HG03520 (cell line): ENCODE measurements around the gene SH2D3C.

Experiments used
- ATAC-seq: cut with Tn5 transposase; IDR thresholded peaks from one replicate; pipeline ENCODE4 v1.9.1; 2021; ENCODE audit warnings: mild to moderate bottlenecking, moderate library complexity; ENCODE audit not compliant: unreplicated experiment

The SH2D3C gene, protein sequence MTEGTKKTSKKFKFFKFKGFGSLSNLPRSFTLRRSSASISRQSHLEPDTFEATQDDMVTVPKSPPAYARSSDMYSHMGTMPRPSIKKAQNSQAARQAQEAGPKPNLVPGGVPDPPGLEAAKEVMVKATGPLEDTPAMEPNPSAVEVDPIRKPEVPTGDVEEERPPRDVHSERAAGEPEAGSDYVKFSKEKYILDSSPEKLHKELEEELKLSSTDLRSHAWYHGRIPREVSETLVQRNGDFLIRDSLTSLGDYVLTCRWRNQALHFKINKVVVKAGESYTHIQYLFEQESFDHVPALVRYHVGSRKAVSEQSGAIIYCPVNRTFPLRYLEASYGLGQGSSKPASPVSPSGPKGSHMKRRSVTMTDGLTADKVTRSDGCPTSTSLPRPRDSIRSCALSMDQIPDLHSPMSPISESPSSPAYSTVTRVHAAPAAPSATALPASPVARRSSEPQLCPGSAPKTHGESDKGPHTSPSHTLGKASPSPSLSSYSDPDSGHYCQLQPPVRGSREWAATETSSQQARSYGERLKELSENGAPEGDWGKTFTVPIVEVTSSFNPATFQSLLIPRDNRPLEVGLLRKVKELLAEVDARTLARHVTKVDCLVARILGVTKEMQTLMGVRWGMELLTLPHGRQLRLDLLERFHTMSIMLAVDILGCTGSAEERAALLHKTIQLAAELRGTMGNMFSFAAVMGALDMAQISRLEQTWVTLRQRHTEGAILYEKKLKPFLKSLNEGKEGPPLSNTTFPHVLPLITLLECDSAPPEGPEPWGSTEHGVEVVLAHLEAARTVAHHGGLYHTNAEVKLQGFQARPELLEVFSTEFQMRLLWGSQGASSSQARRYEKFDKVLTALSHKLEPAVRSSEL

DNA sequence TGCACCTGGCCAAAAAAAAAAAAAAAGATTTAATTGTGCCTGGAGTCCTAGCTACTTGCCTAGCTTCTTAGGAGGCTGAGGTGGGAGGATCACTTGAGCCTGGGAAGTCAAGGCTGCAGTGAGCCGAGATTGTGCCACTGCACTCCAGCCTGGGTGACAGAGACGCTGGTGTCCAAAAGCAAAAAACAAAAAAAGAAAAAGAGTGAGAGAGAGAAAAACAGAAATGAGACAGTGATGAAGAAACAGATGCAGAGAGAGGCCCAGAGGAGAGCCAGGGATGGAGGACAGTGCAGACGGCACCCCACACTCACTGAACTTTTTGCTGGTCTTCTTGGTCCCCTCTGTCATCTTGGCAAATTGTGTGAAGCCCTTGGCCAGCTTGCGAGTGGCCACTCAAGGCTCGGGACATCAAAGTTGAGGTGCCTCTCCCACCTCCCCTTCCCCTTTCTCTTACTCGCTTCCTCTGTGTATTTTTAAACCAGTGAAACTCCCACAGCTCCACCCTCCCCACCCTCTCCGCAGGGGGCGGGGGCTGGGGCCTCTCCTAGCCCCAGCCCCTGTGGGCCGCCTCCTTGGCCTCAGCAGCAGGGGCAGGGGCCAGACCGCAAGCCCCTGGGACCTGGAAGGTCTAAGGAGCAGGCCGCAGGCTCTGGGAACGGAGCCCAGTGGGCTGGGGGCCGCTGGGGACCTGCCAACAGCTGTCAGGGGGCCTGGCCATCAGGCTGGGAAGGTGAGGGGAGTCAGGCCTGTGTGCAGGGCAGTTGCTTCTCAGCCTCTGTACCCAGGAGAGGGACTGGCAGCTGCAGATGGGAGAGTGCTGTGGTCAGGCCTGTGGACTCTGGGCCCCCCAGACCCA, at the start of gene SH2D3C:
TSS of gene SH2D3C (minus strand) at position 387 of the 856 bp plus-strand sequence. CDS start at position 348, 39 bp downstream.
- ATAC-seq = no peak

DNA sequence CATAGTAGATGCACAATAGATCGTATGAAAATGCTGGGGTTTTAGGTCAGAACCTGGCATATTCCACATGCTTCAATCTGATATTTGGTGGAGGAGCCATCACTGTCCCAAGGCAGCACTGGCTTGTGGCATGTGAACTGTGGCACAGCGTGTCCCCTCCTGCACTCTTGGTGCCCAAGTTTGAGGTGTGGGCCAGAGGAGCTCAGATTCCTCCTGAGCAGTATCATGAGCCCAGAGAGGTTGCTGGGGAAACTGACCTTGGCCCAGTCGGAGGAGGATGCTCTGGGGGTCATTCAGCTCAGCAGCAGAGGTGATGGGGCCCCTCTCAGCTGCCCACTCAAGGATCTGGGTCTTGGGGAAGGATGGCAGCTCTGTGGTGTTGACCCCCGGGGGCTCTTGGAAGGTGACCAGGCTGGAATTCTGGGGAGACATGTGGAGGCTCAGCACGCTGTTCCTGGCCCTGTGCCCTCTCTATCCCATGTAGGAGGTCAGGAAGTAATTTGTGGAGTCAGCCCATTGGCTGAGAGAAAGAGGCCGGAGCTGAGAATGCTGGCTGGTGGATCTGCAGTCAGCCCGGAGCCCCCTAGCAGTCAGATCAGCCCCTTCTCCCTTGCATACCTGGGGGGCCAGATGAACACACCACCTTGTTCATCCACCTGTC, 47.9 kb upstream of the SH2D3C start:
- ATAC-seq = no peak

DNA sequence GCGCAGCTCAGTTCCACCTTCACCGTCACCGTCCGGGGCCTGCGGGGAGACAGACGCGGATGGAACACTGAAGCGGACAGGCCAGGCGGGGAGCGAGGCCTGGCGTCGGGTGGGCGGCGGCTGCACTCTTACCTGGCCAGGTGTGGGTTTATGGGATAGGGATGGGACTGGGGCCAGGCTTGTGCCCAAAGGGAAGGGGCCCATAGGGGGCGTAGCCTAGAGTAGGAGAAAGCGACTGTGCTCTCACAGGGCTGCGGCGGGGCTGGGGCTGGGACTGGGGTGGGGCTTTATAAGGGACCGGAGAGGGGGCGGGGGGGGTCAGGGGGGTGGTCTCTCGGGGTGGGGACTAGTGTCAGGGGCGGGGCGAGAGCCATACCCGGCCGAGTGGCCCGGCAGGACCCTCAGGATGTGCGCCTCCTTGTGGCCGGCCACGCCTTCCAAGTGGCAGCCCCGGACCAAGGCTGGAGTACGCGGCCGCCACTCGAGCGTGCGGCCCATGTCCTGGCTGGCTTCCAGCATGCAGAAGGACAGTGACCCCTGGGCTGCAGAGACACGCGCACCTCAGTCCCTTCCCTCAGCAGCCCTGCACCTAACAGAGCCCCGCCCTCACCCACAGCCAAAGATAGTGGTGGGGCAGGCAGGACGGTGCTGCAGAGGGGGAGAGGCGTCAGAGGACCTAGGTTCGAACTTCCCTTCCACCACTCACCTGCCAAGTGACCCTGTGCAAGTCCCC, 47.0 kb upstream of the SH2D3C start:
- no peak for ATAC-seq

DNA sequence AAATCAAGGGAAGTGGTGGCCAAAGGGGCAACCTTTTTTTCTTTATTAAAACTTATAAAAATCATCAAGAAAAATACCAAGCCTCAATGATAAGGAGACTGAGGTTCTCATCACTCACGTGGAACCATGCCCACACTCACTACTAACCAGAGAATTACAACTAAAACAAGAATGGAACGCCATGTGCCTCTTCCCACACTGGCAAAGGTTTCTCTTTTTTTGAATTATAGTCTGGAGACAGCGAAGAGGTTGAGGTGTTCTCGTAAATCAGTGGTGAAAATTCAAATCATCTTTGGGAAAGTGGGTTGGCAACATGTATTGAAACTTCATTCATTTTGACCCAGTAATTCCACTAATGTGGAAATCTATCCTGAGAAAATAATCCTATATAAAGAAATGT, 43.6 kb upstream of the SH2D3C start:
- no peak for ATAC-seq

DNA sequence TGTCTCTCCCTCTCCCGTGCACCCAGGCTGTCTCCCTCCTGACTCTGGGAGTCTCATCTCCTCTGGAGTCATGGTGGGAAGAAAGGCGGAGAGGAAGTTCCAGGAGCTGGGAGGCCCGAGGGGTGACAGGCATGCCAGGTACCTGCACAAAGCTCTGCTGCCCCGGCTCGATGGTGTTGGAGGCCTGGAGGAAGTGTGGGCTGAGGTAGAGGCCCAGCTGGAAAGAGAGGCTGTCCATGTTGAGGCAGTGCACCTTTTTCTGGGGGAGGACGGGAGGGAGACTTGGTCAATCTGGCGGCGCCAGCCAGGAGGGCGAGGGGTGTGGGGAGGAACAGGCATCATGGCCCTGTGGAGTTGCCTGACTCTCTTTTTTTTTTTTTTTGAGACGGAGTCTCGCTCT, 40.1 kb upstream of the SH2D3C start:
- ATAC-seq = no peak

DNA sequence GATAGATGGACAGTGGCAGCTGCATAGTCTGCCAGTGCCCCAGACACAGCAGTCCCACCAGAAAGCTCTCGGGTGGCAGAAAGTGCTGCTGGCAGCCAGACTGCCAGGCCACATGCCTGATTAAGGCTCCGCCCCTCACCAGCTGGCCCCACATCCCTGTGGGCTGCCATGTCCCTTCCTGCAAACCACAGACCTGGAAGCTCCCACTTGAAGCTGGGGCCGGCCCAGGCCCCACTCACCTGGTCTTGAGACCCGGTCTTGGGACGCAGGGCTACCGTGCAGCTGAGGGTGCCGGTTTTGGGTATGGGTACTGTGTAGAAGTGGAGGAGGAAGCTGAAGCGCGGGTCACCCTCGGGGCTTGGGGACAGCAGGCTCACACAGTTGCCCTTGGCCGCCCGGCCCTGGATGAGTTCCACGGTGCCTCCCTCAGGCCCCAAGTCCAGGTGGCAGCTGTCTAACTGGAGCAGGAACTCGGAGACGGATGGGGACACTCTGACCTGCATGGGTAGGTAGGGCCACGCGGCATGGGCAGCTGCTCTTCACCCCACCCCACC, 39.5 kb upstream of the SH2D3C start:
- no peak for ATAC-seq

DNA sequence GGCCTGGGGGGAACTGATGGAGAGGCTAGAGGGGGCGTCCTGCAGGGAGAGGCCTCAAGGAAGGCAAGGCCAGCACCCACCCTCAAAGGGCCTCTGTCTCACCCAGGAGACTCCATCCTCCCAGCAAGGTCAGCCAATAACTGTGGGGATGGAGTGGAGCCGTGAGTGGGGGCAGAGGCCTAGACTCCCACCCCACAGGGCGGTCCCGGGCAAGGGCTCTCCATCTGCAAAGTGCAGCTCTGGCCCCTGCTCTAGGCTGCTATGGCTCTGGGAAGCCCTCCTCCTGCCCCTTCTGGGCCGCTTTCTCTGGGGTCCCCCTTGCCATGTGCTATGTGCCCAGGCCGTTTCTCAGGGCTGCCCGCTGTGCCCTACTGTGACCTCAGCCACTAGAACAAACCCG, 38.3 kb upstream of the SH2D3C start:
- ATAC-seq = no peak

DNA sequence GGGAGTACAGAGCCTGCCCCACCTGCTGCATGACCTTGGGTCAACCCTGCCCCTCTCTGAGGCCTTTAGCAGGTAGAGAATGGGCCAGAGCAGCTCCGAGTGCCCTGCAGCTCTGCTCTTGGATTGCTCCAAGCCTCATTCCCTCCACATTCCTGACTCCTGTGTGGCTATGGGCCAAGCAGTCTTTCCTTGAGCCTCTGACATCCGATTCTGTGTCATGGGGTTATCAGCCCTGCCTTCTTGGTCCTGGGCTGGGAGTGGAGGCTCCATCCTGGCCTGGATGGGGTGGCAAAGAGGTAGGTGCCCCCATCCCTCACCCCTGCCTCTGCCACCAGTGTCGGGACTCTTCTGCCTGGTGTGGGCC, 37.9 kb upstream of the SH2D3C start:
- no peak for ATAC-seq

DNA sequence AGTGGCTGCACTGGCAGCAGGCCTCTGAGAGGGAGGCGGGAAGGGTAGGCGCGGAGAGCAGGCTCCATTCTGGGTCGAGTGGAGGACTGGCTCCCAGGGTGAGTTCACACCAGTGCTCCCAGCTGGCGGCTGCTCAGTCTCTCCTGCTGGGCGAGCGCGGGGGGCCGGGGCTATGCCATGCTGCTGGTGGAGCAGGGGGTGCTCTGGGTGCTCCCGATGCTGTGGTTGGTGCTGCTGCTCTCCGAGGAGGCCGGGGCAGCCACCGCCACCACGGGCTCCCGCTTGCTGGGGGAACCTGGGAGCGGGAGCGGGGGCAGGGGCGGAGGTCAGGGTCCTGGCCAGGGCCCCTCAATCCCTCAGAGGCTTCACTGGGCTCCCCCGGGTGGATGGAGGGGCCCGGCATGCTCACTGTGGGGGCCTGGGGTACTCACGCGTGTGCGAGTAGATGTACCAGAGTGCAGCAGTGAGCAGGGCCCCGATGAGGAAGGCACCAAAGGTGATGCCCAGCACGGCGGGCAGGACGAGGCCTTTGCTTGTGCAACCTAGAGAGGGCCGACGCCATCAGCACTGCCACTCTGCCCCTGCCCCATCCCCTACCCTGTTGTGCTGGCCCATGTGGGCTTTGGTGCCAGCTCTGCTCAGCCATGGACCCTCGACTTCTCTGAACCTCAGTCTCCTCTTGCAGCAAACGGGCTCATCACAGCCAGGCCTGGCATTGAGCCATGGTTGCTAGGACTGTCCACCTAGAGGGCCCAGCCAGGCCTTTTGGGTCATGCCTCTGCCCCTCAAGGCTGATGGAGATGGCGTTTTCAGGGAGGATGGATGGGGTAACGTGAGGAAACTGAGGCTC, 37.3 kb upstream of the SH2D3C start:
- ATAC-seq = no peak

DNA sequence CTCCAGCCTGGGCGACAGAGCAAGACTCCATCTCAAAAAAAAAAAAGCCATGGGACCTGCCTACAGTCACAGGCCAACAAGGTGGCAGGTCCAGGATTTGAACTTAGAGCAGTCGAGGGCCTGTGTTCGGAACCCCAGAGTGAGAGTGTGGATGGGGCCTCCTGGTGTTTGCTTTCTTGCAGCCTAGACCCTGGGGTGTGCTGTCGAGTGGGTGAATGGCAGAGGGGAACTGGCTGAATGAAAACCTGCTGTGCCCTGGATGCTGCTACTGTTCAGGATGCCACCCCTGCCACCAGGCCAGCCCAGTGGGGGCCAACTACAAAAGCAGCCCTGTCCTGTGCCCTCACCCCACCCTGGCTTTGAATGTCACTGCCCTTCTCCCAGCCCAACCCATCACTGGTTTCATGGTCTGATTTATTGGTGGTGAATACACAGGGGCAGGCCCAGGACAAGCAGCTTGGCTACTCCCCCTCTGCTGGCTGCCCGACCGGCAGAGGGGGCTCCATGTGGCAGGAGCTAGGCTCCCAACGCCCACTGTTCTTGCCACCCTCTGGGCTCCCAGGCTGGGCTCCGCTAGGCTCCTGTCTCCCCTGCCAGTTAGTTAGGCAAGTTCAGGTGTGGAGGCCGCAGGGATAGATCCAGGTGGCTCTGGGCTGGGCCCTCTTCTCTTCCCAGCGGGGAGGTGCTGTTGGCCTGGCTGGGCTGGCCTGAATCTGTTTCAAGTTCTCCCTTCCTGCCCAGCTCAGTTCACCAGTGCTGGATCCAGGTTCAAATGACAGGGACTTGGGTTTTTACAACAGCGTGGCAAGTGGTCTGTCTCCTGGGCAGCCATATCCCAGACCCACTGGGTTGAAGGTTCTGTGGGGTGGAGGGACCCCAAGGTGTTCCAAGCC, 36.4 kb upstream of the SH2D3C start:
- ATAC-seq = no peak

DNA sequence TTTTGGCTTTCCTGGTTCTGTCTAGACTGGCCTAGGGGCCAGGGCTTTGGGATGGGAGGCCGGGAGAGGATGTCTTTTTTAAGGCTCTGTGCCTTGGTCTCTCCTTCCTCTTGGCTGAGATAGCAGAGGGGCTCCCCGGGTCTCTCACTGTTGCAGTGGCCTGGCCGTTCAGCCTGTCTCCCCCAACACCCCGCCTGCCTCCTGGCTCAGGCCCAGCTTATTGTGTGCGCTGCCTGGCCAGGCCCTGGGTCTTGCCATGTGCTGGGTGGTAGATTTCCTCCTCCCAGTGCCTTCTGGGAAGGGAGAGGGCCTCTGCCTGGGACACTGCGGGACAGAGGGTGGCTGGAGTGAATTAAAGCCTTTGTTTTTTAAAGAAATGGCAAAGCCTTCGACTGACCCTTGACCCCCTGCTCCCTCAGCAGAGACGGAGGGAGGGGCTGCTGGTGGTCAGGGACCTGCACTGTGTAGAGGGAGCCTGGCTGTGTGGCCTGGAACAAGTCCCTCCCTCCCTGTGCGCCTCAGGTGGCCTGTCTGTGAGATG, 35.3 kb upstream of the SH2D3C start:
- no peak for ATAC-seq

DNA sequence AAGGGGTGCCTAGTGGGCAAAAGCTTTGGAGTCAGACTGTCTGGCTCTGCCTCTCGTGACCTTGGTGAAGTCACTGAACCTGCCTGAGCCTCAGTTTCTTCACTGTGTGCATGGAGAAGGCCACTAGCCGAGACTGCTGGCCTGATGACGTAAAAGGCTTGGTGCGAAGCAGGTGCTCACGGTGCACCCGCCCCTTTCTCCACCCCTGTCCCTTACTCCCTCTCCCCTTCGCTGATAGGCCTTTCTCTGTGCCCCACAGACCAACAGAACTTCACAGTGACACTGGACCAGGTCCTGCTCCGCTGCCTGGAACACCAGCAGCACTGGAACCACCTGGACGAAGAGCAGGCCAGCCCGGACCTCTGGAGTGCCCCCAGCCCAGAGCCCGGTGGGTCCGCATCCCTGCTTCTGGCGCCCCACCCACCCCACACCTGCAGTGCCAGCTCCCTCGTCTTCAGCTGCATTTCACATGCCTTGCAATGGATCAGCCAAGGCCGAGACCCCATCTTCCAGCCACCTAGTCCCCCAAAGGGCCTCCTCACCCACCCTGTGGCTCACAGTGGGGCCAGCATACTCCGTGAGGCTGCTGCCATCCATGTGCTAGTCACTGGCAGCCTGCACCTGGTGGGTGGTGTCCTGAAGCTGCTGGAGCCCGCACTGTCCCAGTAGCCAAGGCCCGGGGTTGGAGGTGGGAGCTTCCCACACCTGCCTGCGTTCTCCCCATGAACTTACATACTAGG, 34.6 kb upstream of the SH2D3C start:
- no peak for ATAC-seq

DNA sequence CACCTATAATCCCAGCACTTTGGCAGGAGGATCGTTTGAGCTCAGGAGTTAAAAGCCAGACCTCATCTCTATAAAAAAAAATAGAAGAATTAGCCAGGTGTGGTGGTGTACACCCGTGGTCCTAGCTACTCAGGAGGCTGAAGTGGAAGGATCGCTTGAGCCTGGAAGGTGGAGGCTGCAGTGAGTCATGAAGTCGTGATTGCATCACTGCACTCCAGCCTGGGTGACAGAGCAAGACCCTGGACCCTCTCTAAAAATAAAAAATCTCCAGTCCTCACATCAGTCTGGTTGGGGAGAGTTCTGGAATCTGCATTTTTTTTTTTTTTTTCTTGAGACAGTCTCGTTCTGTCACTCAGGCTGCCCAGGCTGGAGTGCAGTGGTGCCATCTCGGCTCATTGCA, 33.5 kb upstream of the SH2D3C start:
- ATAC-seq = no peak

DNA sequence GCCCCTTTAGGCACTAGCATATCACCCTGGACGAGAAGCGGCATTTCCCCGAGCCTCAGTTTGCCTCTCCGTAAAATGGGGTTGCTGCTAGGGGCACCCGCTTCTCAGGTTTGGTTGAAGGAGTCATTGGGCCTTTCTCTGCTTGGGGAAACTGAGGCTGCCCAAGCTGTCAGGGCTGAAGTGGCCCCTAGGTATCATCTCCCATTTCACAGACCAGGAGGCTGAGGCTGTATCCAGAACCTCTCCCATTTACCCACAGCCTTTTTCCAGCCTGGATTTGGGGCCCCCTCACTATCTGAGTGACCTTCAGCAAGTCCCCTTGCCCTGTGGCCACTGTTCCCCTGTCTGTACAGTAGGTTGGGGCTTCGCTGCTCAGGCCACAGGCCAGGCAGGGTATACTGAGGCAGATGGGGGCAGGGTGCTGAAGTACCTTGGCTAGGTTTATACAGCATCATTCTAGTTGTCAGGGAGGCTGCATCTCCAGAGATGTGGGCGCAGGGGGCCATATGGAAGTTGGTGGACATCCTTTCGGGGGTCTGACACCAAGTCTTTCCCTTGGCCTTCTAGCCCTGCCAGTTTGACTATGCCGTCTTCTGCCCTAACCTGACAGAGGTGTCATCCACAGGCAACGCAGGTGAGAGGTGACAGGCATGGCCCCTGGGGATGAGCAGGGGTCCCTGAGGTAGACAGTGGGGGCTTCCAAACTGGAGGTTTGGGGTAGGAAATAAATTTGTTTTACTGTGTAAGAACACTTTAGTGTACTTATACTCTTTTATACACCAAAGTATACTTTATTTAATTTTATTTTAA, 32.1 kb upstream of the SH2D3C start:
- no peak for ATAC-seq

DNA sequence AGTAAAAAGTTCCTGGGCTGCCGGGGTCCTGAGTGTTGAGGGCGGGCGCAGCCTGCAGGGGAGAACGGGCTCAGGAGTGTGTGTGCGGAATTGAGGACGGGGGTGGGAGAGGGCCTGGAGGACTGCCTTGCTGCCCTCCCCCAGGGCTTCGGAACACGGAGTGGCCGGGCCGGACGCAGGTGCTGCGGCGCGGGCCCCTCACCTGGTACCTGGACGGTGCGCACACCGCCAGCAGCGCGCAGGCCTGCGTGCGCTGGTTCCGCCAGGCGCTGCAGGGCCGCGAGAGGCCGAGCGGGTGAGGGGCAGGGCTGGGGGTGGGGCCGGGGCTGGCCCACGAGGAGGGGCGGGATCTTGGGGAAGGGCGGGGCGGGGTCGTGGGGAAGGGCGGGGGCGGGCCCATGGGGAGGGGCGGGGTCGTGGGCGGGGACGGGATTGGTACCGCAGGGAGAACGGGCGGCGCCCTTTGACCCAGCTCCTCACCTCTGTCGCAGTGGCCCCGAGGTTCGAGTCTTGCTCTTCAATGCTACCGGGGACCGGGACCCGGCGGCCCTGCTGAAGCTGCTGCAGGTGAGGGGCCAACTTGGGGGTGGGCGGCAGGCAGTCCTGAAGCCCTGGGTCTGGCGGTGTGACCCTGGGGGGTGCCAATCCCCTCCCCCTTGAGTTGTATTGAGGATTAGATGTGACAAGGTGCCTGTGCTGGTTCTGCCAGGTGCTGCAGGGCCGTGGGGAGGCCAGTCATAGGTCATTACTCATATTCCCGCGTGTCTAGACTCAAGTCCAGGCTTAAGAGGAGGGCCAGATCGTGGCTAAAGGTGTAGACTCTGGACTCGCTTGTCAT, 31.3 kb upstream of the SH2D3C start:
- ATAC-seq = no peak
